Sigmoid colon (tissue), 4 donors: ENCODE measurements around the gene OSGEPL1.

ENCODE experiments used
- POLR2A ChIP-seq, 2 donors: fragments of 450-650 bp; IDR thresholded peaks; one replicate each; pipeline ENCODE4 v1.6.1; 2016; ENCODE audit warnings: antibody characterized with exemption in 2 of 2, mild to moderate bottlenecking in 2 of 2, moderate library complexity in 2 of 2
- POLR2AphosphoS5 ChIP-seq, 4 donors: sonication (generic); formaldehyde crosslinking; IDR thresholded peaks; one replicate each; pipeline ENCODE4 v1.6.1; 2017; ENCODE audit warnings: antibody characterized with exemption in 4 of 4
- TF ChIP-seq, protein P1 (sequence below), 4 experiments: fragments of 450-650 bp in 3 of 4; fragments of 200-600 bp in 1 of 4; IDR thresholded peaks; one replicate each; pipeline ENCODE4 v1.5.1; 2016 to 2019; ENCODE audit warnings: antibody characterized with exemption in 4 of 4, mild to moderate bottlenecking in 3 of 4, moderate library complexity in 2 of 4

DNA sequence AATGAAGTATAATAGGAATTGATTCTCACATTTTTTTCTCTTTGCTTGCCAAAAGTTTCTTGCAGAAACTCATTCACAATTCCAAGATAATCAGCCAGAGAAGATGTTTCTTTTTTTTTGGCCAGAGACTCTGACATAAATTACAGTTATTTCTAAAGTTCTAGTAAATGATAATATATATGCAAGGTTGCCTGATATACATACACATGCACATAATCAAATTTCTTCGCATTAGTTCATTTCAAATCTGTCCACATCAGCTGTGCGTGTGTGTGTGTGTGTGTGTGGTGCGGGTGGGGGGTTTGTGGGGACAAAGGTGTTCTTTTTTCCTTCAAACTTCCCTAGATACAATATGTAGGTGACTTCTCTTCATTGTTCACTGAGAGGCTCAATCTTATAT, 33.2 kb downstream of the OSGEPL1 start:
- TF ChIP-seq, protein P1, sequence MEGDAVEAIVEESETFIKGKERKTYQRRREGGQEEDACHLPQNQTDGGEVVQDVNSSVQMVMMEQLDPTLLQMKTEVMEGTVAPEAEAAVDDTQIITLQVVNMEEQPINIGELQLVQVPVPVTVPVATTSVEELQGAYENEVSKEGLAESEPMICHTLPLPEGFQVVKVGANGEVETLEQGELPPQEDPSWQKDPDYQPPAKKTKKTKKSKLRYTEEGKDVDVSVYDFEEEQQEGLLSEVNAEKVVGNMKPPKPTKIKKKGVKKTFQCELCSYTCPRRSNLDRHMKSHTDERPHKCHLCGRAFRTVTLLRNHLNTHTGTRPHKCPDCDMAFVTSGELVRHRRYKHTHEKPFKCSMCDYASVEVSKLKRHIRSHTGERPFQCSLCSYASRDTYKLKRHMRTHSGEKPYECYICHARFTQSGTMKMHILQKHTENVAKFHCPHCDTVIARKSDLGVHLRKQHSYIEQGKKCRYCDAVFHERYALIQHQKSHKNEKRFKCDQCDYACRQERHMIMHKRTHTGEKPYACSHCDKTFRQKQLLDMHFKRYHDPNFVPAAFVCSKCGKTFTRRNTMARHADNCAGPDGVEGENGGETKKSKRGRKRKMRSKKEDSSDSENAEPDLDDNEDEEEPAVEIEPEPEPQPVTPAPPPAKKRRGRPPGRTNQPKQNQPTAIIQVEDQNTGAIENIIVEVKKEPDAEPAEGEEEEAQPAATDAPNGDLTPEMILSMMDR (IDR thresholded peaks at IDR 0.05): no peak
- TF ChIP-seq POLR2AphosphoS5 (IDR thresholded peaks at IDR 0.05) (no peak), POLR2A (IDR thresholded peaks at IDR 0.05) (no peak)
